Tibial nerve (tissue), 4 donors: ENCODE data around the gene SLC44A4.

ENCODE experiments used
- CTCF ChIP-seq, 5 experiments: fragments of 200-600 bp in 3 of 5; fragments of 450-650 bp in 2 of 5; sonication (generic) in 3 of 5; IDR thresholded peaks; one replicate each; pipeline ENCODE4 v1.5.1; 2016 to 2019; ENCODE audit warnings: antibody characterized with exemption in 5 of 5, mild to moderate bottlenecking in 3 of 5, moderate library complexity in 2 of 5
- EP300 ChIP-seq, 2 donors: sonication (generic); formaldehyde crosslinking; IDR thresholded peaks; one replicate each; pipeline ENCODE4 v1.6.1; 2017; ENCODE audit warnings: antibody characterized with exemption in 2 of 2, mild to moderate bottlenecking in 1 of 2
- POLR2A ChIP-seq, 2 donors: fragments of 450-650 bp; IDR thresholded peaks; one replicate each; pipeline ENCODE4 v1.6.1; 2017; ENCODE audit warnings: antibody characterized with exemption in 2 of 2, mild to moderate bottlenecking in 2 of 2, moderate library complexity in 2 of 2

DNA sequence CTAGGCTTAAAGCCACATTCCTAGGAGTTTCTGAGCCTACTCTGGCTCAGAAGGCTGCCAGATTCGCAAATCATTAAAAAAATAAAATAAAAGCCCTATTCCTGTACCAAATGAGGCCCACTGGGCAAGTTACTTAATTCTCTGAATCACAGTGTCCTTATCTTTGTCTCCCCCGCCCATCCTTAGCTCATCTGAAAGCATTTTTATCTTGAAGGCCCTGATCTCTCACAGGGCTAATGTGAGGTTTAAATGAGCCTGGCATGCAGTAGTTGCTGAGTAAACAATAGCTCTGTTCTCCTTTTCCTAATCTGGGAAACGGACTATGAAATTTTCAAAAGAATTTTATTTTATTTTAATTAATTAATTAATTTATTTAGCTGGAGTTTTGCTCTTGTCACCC lies 25.2 kb upstream of the SLC44A4 start:
- no peak for TF ChIP-seq CTCF (IDR thresholded peaks at IDR 0.05)
- TF ChIP-seq POLR2A (IDR thresholded peaks at IDR 0.05), result no peak
- no peak for TF ChIP-seq EP300 (IDR thresholded peaks at IDR 0.05)
